GM12801 (cell line): Measurements from ENCODE around the gene MICAL3.

Experiments used
- TF ChIP-seq, protein P1 (sequence below): IDR thresholded peaks from one replicate; pipeline ENCODE4 v1.5.1; 2011; ENCODE audit warnings: control low read depth; ENCODE audit not compliant: insufficient read length; ENCODE audit errors: extremely low read depth

Gene MICAL3

DNA sequence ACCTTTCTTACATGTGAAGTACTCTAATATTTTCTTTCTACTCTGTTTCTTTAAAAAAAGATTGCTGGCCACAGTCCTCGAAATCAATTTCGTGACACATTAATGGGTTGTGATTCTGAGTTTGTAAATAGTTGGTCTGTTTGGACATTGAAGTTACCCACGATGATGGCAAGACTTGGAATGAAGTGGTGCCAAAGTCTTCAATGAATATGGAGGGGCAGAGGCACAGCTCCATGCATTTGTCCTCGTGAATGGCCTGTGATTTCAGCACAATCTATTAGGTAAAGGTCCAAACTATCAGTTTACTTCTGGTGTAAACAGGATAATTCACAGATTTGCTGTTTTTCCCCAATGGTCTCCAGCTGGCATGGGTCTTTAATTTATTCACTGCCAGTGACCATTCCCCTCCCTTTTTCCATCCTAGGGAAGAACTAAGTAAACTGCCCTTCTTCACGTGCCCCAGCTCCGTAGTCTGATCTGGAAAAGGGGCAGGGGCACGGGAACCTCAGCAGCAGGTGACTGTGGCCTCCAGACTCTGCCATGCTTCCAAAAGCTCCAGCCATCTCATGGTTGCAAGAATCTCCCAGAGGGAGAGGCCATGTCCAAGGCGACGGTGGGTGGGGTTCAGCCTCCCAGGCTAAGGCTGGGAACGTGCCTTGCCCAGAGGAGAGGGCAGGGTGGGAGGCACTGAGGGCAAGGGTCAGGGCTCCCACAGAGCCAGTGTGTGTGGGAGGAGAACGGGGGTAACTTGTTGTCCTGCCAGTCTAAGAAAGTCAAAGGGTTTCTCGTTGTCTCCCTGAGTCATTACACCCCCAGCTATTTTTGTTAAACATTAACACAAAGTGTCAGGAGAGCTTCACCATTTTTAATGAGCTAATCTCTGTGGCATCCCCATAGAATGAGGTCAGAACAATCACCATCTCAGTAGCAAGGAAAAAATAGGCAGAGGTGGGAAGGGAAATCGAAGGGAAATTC, 36.6 kb upstream of the MICAL3 start:
- TF ChIP-seq, protein P1, sequence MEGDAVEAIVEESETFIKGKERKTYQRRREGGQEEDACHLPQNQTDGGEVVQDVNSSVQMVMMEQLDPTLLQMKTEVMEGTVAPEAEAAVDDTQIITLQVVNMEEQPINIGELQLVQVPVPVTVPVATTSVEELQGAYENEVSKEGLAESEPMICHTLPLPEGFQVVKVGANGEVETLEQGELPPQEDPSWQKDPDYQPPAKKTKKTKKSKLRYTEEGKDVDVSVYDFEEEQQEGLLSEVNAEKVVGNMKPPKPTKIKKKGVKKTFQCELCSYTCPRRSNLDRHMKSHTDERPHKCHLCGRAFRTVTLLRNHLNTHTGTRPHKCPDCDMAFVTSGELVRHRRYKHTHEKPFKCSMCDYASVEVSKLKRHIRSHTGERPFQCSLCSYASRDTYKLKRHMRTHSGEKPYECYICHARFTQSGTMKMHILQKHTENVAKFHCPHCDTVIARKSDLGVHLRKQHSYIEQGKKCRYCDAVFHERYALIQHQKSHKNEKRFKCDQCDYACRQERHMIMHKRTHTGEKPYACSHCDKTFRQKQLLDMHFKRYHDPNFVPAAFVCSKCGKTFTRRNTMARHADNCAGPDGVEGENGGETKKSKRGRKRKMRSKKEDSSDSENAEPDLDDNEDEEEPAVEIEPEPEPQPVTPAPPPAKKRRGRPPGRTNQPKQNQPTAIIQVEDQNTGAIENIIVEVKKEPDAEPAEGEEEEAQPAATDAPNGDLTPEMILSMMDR, result no peak

DNA sequence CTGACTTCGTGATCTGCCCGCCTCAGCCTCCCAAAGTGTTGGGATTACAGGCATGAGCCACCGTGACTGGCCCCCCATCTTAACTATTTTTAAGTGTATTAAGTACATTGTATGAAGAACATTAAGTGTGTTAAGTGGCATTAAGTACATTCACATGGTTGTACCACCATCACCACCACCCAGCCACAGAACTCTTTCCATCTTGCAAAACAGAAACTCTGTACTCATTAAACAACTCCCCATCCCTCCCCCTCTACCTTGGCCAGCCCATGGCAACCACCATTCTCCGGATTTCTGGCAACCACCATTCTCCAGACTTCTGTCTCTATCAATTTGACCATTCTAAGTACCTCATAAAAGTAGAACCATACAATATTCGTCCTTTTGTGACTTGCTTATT, 35.6 kb upstream of the MICAL3 start:
- TF ChIP-seq, protein P1, result no peak

DNA sequence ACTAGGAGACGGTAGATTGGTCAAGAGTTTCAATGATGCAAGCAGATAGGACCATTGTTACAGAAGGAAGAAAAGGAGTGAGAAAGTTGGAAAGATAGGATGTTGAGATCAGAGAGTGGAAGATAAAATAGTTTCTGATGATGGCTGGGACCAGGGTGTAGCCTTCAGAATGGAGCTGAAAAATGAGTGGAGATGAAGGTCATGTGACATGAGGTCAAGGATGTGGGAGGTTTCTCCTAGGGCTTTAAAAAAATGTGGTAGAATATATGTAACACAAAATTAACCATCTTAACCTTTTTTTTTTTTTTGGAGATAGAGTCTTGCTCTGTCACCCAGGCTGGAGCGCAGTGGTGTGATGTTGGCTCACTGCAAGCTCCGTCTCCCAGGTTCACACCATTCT, 35.1 kb upstream of the MICAL3 start:
- TF ChIP-seq, protein P1, result no peak

DNA sequence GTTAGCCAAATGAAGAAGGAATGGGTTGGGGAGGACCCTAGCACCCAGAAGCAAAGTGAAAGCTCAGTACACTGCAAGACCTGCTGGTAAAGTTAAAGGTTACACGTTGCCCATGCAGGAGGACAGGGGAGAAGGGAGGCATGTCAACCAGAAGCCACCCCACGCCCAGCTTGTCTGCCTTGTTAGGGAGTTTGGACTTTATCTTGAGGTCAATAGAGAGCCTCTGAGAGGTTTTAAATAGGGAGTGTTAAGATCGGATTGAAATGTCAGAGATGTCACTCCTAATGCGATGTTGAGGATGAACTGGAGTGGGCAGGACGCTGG, 34.7 kb upstream of the MICAL3 start:
- TF ChIP-seq, protein P1, result no peak

DNA sequence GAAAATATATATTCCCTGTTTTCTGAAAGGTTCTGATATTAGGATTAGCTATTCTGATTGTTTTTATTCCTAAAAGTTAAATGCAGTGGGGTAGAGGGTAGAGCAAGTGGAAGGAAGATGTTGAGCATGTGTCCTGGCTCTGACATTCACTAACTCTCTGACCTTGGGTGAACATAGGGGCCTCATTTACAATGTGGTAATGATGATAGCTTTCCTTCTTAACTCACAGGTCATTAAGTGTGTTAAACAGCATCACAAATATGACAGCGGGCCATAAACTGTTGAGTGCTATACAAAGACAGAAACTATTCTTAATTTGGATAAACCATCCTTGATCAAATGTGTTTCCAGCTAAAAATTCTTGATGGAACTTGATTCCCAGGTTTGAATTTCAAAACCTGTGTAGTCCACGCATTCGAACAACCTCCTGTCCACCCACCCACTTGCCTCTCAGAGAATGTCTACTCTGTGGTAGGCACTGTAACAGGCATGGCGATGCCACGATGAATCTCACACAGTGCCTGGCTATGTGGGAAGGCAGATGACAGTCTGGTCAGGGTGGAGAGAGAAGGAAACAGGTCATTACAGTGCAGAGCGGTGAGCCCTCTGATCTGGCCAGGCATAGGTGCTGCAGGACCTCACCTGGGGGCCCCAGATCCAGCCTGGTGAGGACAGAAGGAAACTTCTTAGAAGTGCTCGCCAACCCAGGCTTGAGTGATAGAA, 34.2 kb upstream of the MICAL3 start:
- TF ChIP-seq, protein P1, result no peak

DNA sequence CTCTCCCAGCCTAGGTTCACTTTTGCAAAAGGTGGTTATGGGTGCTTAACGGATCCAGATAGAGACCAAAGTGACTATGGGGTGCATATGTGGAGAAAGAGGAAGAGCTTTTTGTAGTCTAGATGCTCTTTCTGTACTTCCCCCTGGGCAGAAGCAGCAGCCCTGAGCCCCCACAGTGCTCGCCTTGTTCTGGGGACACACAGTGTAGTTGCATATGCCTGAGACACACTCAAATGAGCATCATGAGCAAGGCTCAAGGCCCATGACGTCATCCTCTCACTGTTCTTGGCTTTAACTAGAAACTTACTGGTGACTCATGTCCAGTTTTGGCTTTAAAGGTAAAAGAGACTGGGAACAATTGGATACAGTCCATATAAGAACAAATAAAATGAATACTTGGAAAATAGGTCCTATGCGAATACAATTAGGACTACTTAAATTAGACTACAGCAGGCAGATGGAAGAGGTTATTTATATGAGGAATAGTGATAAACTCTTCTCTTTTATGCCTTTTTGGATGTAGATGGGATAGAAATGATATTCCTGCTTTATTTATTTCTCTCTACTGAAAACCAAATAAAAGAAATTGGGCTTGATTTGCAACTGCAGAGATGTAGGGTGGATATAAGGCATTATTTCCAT, 33.3 kb upstream of the MICAL3 start:
- TF ChIP-seq, protein P1, result no peak

DNA sequence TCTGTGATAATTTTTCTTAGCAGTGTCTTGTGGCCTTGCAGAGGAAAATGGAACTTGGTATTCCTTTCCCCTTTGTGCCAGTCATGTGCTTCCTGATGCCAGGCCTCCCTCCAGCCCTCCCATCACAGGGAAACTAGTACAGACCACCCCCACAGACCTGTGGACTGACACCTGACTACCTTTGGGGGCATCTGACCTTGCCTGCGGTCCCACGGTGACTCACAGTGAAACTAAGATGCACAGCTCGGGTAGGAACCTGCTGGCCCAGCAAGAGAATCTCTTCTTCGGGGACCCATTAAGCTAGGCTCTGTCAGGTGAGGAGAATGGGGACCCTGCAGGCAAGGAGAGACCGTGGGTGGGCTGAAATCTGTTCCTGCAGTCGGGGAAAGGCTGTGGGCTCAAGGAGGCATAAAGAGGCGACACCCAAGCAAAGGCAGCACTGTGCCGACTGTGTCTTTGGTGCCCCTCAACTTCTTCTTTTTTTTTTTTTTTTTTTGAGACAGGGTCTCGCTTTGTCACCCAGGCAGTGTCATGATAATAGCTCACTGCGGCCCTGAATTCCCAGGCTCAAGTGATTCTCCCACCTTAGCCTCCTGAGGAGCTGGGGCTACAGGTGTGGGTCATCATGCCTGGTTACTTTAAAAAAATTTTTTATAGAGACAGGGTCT, 32.6 kb upstream of the MICAL3 start:
- TF ChIP-seq, protein P1, result no peak
